GM18520 (cell line): ENCODE data around the gene CCDC18.
A peak's percentile ranks its signal among the peaks of the same experiment; 100 is the strongest.
"Not testable (repeated sequence)": the region's sequence is repeated elsewhere in the genome, so short reads cannot be mapped to it uniquely, and the experiment has no call there.

Experiments used
- ATAC-seq: cut with Tn5 transposase; IDR thresholded peaks from one replicate; pipeline ENCODE4 v1.9.1; 2021; ENCODE audit not compliant: unreplicated experiment

The CCDC18 gene

GRCh38 chr1:93174638-93175037 is 5.9 kb upstream of the CCDC18 start:
- not testable (repeated sequence) for ATAC-seq

GRCh38 chr1:93177991-93178390 is 2.5 kb upstream of the CCDC18 start:
- ATAC-seq, result no peak

- no peak for ATAC-seq
Observed at GRCh38 chr1:93178418-93178817, 2.1 kb upstream of the CCDC18 start.

GRCh38 chr1:93179886-93180722 is 420 bp upstream of the CCDC18 start, which contains the start of gene TMED5:
TSS of gene TMED5 (minus strand) at chr1:93180413. CDS start at chr1:93180242, 171 bp downstream.
- ATAC-seq, result peak; percentile 84

GRCh38 chr1:93186667-93187066 is 6.1 kb downstream of the CCDC18 start:
- no peak for ATAC-seq

- ATAC-seq, result no peak
Observed at GRCh38 chr1:93190432-93190831, 9.9 kb downstream of the CCDC18 start.

- ATAC-seq, result no peak
Observed at GRCh38 chr1:93194231-93194990, 13.9 kb downstream of the CCDC18 start.

- ATAC-seq, result no peak
Observed at GRCh38 chr1:93196591-93196990, 16.1 kb downstream of the CCDC18 start.

- ATAC-seq, result no peak
Observed at GRCh38 chr1:93199150-93199549, 18.6 kb downstream of the CCDC18 start.

GRCh38 chr1:93200086-93200620 is 19.6 kb downstream of the CCDC18 start:
- no peak for ATAC-seq

- ATAC-seq, result no peak
Observed at GRCh38 chr1:93200714-93201113, 20.2 kb downstream of the CCDC18 start.

GRCh38 chr1:93205892-93206566 is 25.5 kb downstream of the CCDC18 start:
- ATAC-seq, result no peak

- ATAC-seq, result no peak
Observed at GRCh38 chr1:93206567-93206954, 26.0 kb downstream of the CCDC18 start.

GRCh38 chr1:93207211-93207610 is 26.7 kb downstream of the CCDC18 start:
- no peak for ATAC-seq

- ATAC-seq, result no peak
Observed at GRCh38 chr1:93215322-93215721, 34.8 kb downstream of the CCDC18 start.

GRCh38 chr1:93219443-93219842 is 38.9 kb downstream of the CCDC18 start:
- ATAC-seq, result no peak

GRCh38 chr1:93220716-93221115 is 40.2 kb downstream of the CCDC18 start:
- not testable (repeated sequence) for ATAC-seq

GRCh38 chr1:93221913-93222312 is 41.4 kb downstream of the CCDC18 start:
- ATAC-seq, result no peak

- no peak for ATAC-seq
Observed at GRCh38 chr1:93223023-93223675, 42.6 kb downstream of the CCDC18 start.

- no peak for ATAC-seq
Observed at GRCh38 chr1:93235261-93235660, 54.7 kb downstream of the CCDC18 start.

GRCh38 chr1:93237021-93237420 is 56.5 kb downstream of the CCDC18 start:
- no peak for ATAC-seq
